Measurements from ENCODE around the gene MARCHF2. TPM values are rescaled to one million over a fixed set of nuclear protein-coding genes. Genes with fewer than 3 reads are reported as not detected.
"Not testable (repeated sequence)": the region's sequence is repeated elsewhere in the genome, so short reads cannot be mapped to it uniquely, and the experiment has no call there.

Gene MARCHF2
- total RNA-seq, 2 donors from 2014 or later, result 81.1 to 87.8 TPM

GRCh38 chr19:8399681-8400188 is 13.4 kb upstream of the MARCHF2 start:
- DNase-seq (no peak), ATAC-seq (no peak)
- intact Hi-C loops (cut with DNase I), result loop anchor here in 1 of 2 donors (5.0 kb wide), 1 partner anchor 47 kb away; no protein-coding TSS in a partner anchor

GRCh38 chr19:8401981-8402411 is 11.1 kb upstream of the MARCHF2 start:
- ATAC-seq, result no peak
- intact Hi-C loops (cut with DNase I), result no loop called here
- DNase-seq, result no peak

GRCh38 chr19:8403098-8403819 is 9.8 kb upstream of the MARCHF2 start:
- intact Hi-C loops (cut with DNase I), result no loop called here
- no peak for DNase-seq
- ATAC-seq, result no peak

GRCh38 chr19:8403820-8404109 is 9.3 kb upstream of the MARCHF2 start:
- ATAC-seq, result no peak
- DNase-seq, result no peak
- intact Hi-C loops (cut with DNase I), result no loop called here

- DNase-seq (no peak), ATAC-seq (peak; percentile 30 to 57)
- intact Hi-C loops (cut with DNase I), result no loop called here
These were observed 8.5 kb upstream of the MARCHF2 start for GRCh38 chr19:8404391-8405151.

GRCh38 chr19:8410718-8411117 is 2.4 kb upstream of the MARCHF2 start:
- not testable (repeated sequence) for DNase-seq, ATAC-seq
- intact Hi-C loops (cut with DNase I), result loop anchor here in 1 of 2 donors (5.0 kb wide), 2 partner anchors 37 to 97 kb away; no protein-coding TSS in a partner anchor

GRCh38 chr19:8413629-8413995 is 507 bp downstream of the MARCHF2 start:
- DNase-seq (no peak), ATAC-seq (no peak)
- intact Hi-C loops (cut with DNase I), result loop anchor here in 1 of 2 donors (5.0 kb wide), 2 partner anchors 34 to 94 kb away; no protein-coding TSS in a partner anchor

GRCh38 chr19:8416796-8417195 is 3.7 kb downstream of the MARCHF2 start:
- ATAC-seq, result no peak
- intact Hi-C loops (cut with DNase I), result no loop called here
- DNase-seq, result no peak

GRCh38 chr19:8421484-8422461 is 8.7 kb downstream of the MARCHF2 start:
- ATAC-seq (no peak), DNase-seq (no peak)
- intact Hi-C loops (cut with DNase I), result loop anchor here in 1 of 2 donors (5.0 kb wide), 1 partner anchor 41 kb away; no protein-coding TSS in a partner anchor

GRCh38 chr19:8423817-8424223 is 10.7 kb downstream of the MARCHF2 start:
- intact Hi-C loops (cut with DNase I), result loop anchor here in 1 of 2 donors (5.0 kb wide), 1 partner anchor 38 kb away; no protein-coding TSS in a partner anchor
- peak; percentile 98 to 99 for ATAC-seq
- DNase-seq, result peak; percentile 95

- intact Hi-C loops (cut with DNase I); ATAC-seq; DNase-seq: not testable (repeated sequence)
These were observed 12.2 kb downstream of the MARCHF2 start for GRCh38 chr19:8425331-8425730.

- no peak for DNase-seq
- no peak for ATAC-seq
- intact Hi-C loops (cut with DNase I), result no loop called here
These were observed 13.2 kb downstream of the MARCHF2 start for GRCh38 chr19:8426283-8426682.

- ATAC-seq (no peak), DNase-seq (no peak)
- intact Hi-C loops (cut with DNase I), result no loop called here
These were observed 15.9 kb downstream of the MARCHF2 start for GRCh38 chr19:8429044-8429443.

- no peak for DNase-seq
- intact Hi-C loops (cut with DNase I), result no loop called here
- ATAC-seq, result no peak
These were observed 16.7 kb downstream of the MARCHF2 start for GRCh38 chr19:8429826-8430225.

GRCh38 chr19:8430650-8431049 is 17.5 kb downstream of the MARCHF2 start:
- ATAC-seq (no peak), DNase-seq (no peak)
- intact Hi-C loops (cut with DNase I), result no loop called here

- intact Hi-C loops (cut with DNase I), result no loop called here
- no peak for ATAC-seq
- no peak for DNase-seq
These were observed 25.1 kb downstream of the MARCHF2 start for GRCh38 chr19:8438236-8438635.

- no peak for DNase-seq
- ATAC-seq, result no peak
- intact Hi-C loops (cut with DNase I), result no loop called here
These were observed 28.8 kb downstream of the MARCHF2 start for GRCh38 chr19:8441725-8442544.

GRCh38 chr19:8444140-8444676 is 31.1 kb downstream of the MARCHF2 start:
- intact Hi-C loops (cut with DNase I); DNase-seq; ATAC-seq: not testable (repeated sequence)

All from left cardiac atrium (tissue), 4 donors.